IMR-90 (cell line): ENCODE results near the gene KMT2C. TPM values are rescaled to one million over a fixed set of nuclear protein-coding genes. Genes with fewer than 3 reads are reported as not detected.

Experiments used
- ATAC-seq: fragments of 200-7000 bp; cut with Tn5 transposase; 2 replicates; pipeline ENCODE4 v1.9.1; 2020; ENCODE audit warnings: low read depth, mild to moderate bottlenecking, moderate library complexity
- BruUV-seq: library from RNA; stranded (reverse); fragments of 400-500 nt; replicated peaks from 2 replicates; lab custom pipeline; 2021; lab: Mats Ljungman, UMichigan
- CTCF ChIA-PET: fragments of 300-600 bp; formaldehyde crosslinking; extraction: SDS; loops from one replicate; lab custom pipeline; 2021; ENCODE audit warnings: antibody characterized with exemption; lab: Yijun Ruan, JAX
- POLR2A ChIA-PET: fragments of 300-600 bp; sonication (Branson Sonifier 250); formaldehyde crosslinking; loops from one replicate; lab custom pipeline; 2022; ENCODE audit warnings: antibody characterized with exemption; ENCODE audit not compliant: unreplicated experiment; lab: Charles Lee
- DNase-seq: peaks from one replicate; pipeline ENCODE4 v3.0.0; 2013
- H2AFZ ChIP-seq: replicated peaks from 2 replicates; pipeline ENCODE3; 2013; ENCODE audit warnings: low read length, mild to moderate bottlenecking; ENCODE audit not compliant: poor library complexity
- H2AK5ac ChIP-seq: 2 replicates; pipeline ENCODE4 v1.6.1; 2013; ENCODE audit warnings: low read depth, low read length, inconsistent platforms
- H2AK9ac ChIP-seq: replicated peaks from 2 replicates; pipeline ENCODE3; 2013; ENCODE audit warnings: mild to moderate bottlenecking, low read depth, low read length, moderate library complexity; ENCODE audit not compliant: poor library complexity
- H2BK120ac ChIP-seq: 2 replicates; pipeline ENCODE4 v1.6.1; 2013; ENCODE audit warnings: low read depth, low read length, inconsistent platforms
- H2BK15ac ChIP-seq: 3 replicates; pipeline ENCODE4 v1.6.1; 2013; ENCODE audit warnings: low read depth, low read length, inconsistent platforms
- H2BK20ac ChIP-seq: 2 replicates; pipeline ENCODE4 v1.6.1; 2013; ENCODE audit warnings: low read depth, mild to moderate bottlenecking, inconsistent platforms, low read length, moderate library complexity
- H2BK5ac ChIP-seq: 2 replicates; pipeline ENCODE4 v1.6.1; 2013; ENCODE audit warnings: mild to moderate bottlenecking, low read depth, low read length, inconsistent platforms; ENCODE audit not compliant: poor library complexity, severe bottlenecking
- H3K14ac ChIP-seq: replicated peaks from 2 replicates; pipeline ENCODE4 v1.6.1; 2013; ENCODE audit warnings: low read depth, low read length, inconsistent platforms
- H3K18ac ChIP-seq: 2 replicates; pipeline ENCODE4 v1.6.1; 2013; ENCODE audit warnings: low read depth, low read length, control low read depth
- H3K23ac ChIP-seq: 2 replicates; pipeline ENCODE4 v1.6.1; 2013; ENCODE audit warnings: low read depth, low read length, inconsistent platforms
- H3K27ac ChIP-seq: 2 replicates; pipeline ENCODE4 v1.5.1; 2013; ENCODE audit warnings: mild to moderate bottlenecking, control low read depth, low read length; ENCODE audit not compliant: insufficient read depth
- H3K27me3 ChIP-seq: 2 replicates; pipeline ENCODE4 v1.6.1; 2013; ENCODE audit warnings: low read length; ENCODE audit not compliant: control insufficient read depth, insufficient read depth
- H3K36me3 ChIP-seq: 2 replicates; pipeline ENCODE4 v1.6.1; 2013; ENCODE audit warnings: low read length, mixed read lengths; ENCODE audit not compliant: control insufficient read depth, insufficient read depth
- H3K4ac ChIP-seq: 2 replicates; pipeline ENCODE4 v1.6.1; 2013; ENCODE audit warnings: low read depth, low read length, inconsistent platforms
- H3K4me1 ChIP-seq: 2 replicates; pipeline ENCODE4 v1.6.1; 2013; ENCODE audit warnings: low read length, mixed read lengths; ENCODE audit not compliant: control insufficient read depth, insufficient read depth
- H3K4me2 ChIP-seq: 2 replicates; pipeline ENCODE4 v1.6.1; 2013; ENCODE audit warnings: low read depth, mild to moderate bottlenecking, control low read depth, low read length, moderate library complexity
- H3K4me3 ChIP-seq: 2 replicates; pipeline ENCODE4 v1.5.1; 2013; ENCODE audit warnings: low read depth, mild to moderate bottlenecking, control low read depth, low read length, moderate library complexity; ENCODE audit not compliant: insufficient read depth
- H3K56ac ChIP-seq: 2 replicates; pipeline ENCODE4 v1.6.1; 2013; ENCODE audit warnings: low read length, inconsistent platforms; ENCODE audit not compliant: insufficient read depth; ENCODE audit errors: extremely low read depth
- H3K79me1 ChIP-seq, 2 experiments: 2 replicates each; pipeline ENCODE4 v1.6.1; 2013; ENCODE audit warnings: low read length in 2 of 2, inconsistent platforms in 1 of 2, low read depth in 1 of 2
- H3K9ac ChIP-seq: 2 replicates; pipeline ENCODE4 v1.6.1; 2013; ENCODE audit warnings: low read depth, low read length, control low read depth
- H3K9me1 ChIP-seq: 2 replicates; pipeline ENCODE4 v1.6.1; 2013; ENCODE audit warnings: low read length, inconsistent platforms; ENCODE audit not compliant: insufficient read depth
- H3K9me3 ChIP-seq: 2 replicates; pipeline ENCODE4 v1.6.1; 2013; ENCODE audit warnings: low read length; ENCODE audit not compliant: control insufficient read depth, insufficient read depth
- H4K20me1 ChIP-seq: 2 replicates; pipeline ENCODE4 v1.6.1; 2013; ENCODE audit warnings: low read length, inconsistent platforms; ENCODE audit not compliant: insufficient read depth
- H4K5ac ChIP-seq: 2 replicates; pipeline ENCODE4 v1.6.1; 2013; ENCODE audit warnings: mild to moderate bottlenecking, low read depth, low read length, control low read depth
- H4K8ac ChIP-seq, 2 experiments: 2 replicates each; pipeline ENCODE4 v1.6.1; 2013; ENCODE audit warnings: low read depth in 2 of 2, low read length in 2 of 2, control low read depth in 1 of 2, inconsistent platforms in 1 of 2
- H4K91ac ChIP-seq: 2 replicates; pipeline ENCODE4 v1.6.1; 2013; ENCODE audit warnings: low read depth, low read length, inconsistent platforms; ENCODE audit not compliant: insufficient read depth
- BHLHE40 ChIP-seq: fragments of 150-350 bp; IDR thresholded peaks from 2 replicates; pipeline ENCODE4 v1.6.1; 2016; ENCODE audit warnings: mild to moderate bottlenecking, low read depth, low read length
- CEBPB ChIP-seq: IDR thresholded peaks from 2 replicates; pipeline ENCODE4 v1.6.1; 2012; ENCODE audit warnings: low read depth, low read length, improper control_type of control experiment
- CHD1 ChIP-seq: IDR thresholded peaks from 2 replicates; pipeline ENCODE4 v1.6.1; 2012; ENCODE audit warnings: low read depth, low read length, improper control_type of control experiment
- CTCF ChIP-seq: conservative IDR thresholded peaks from 2 replicates; pipeline ENCODE4 v1.5.1; 2012; ENCODE audit warnings: mild to moderate bottlenecking, low read depth, low read length, improper control_type of control experiment
- FOS ChIP-seq: fragments of 150-350 bp; IDR thresholded peaks from 2 replicates; pipeline ENCODE4 v1.6.1; 2016; ENCODE audit warnings: low read depth, low read length
- MAFK ChIP-seq: IDR thresholded peaks from 2 replicates; pipeline ENCODE4 v1.6.1; 2012; ENCODE audit warnings: low read depth, low read length, improper control_type of control experiment
- MAZ ChIP-seq: IDR thresholded peaks from 2 replicates; pipeline ENCODE4 v1.6.1; 2012; ENCODE audit warnings: low read depth, mild to moderate bottlenecking, low read length, improper control_type of control experiment, moderate library complexity, borderline replicate concordance
- MXI1 ChIP-seq: IDR thresholded peaks from 2 replicates; pipeline ENCODE4 v1.6.1; 2012; ENCODE audit warnings: low read depth, mild to moderate bottlenecking, low read length, moderate library complexity, borderline replicate concordance
- NFE2L2 ChIP-seq: fragments of 150-350 bp; IDR thresholded peaks from 2 replicates; pipeline ENCODE4 v1.6.1; 2016; ENCODE audit warnings: low read depth, mild to moderate bottlenecking, low read length
- POLR2A ChIP-seq: IDR thresholded peaks from 2 replicates; pipeline ENCODE4 v1.6.1; 2012; ENCODE audit warnings: mild to moderate bottlenecking, low read depth, low read length
- RAD21 ChIP-seq: IDR thresholded peaks from 2 replicates; pipeline ENCODE4 v1.6.1; 2012; ENCODE audit warnings: low read length, improper control_type of control experiment
- RCOR1 ChIP-seq: IDR thresholded peaks from 2 replicates; pipeline ENCODE4 v1.6.1; 2012; ENCODE audit warnings: mild to moderate bottlenecking, low read length, improper control_type of control experiment; ENCODE audit not compliant: insufficient replicate concordance
- RFX5 ChIP-seq: IDR thresholded peaks from 2 replicates; pipeline ENCODE4 v1.8.0; 2012; ENCODE audit warnings: low read depth, mild to moderate bottlenecking, low read length, moderate library complexity
- SMC3 ChIP-seq: fragments of 150-350 bp; IDR thresholded peaks from 2 replicates; pipeline ENCODE4 v1.6.1; 2016; ENCODE audit warnings: low read depth, mild to moderate bottlenecking, antibody characterized with exemption, low read length, moderate library complexity
- USF2 ChIP-seq: fragments of 150-350 bp; IDR thresholded peaks from 2 replicates; pipeline ENCODE4 v1.6.1; 2017; ENCODE audit warnings: mild to moderate bottlenecking, antibody characterized with exemption, low read length, low read depth
- dilution Hi-C: fragments of 300-500 bp; cut with HindIII; formaldehyde crosslinking; loops from one replicate; pipeline ENCODE4 v1.14.3; 2018; ENCODE audit warnings: low sequenced_read_pairs; ENCODE audit not compliant: unreplicated experiment
- in situ Hi-C: fragments of 300-500 bp; cut with MboI; formaldehyde crosslinking; loops from 3 replicates; pipeline ENCODE4 v1.14.3; 2019; ENCODE audit warnings: low sequenced_read_pairs, inconsistent platforms, mixed read lengths
- intact Hi-C: fragments of 100-400 bp; cut with micrococcal nuclease; formaldehyde crosslinking; loops from 2 replicates; pipeline ENCODE4 v1.10.0; 2022
- polyA plus RNA-seq, 3 experiments: library from polyadenylated mRNA; depleted of rRNA; stranded (reverse); fragments of >200 nt; gene quantifications; 2 replicates each; pipeline ENCODE4 v1.2.3, GENCODE V29; 2012; ENCODE audit warnings: low replicate concordance in 1 of 3
- total RNA-seq: library from RNA; depleted of rRNA; stranded (reverse); fragments of >200 nt; gene quantifications from 2 replicates; pipeline ENCODE4 v1.2.3, GENCODE V29; 2012
- TF ChIP-seq, protein P1 (sequence below): fragments of 150-350 bp; IDR thresholded peaks from 2 replicates; pipeline ENCODE4 v1.6.1; 2016; ENCODE audit warnings: low read depth, mild to moderate bottlenecking, low read length, moderate library complexity, borderline replicate concordance

The KMT2C gene
- total and polyA plus RNA-seq, 2 of the 4 experiments (the other 2 are of a cell fraction): 8.0 to 23.3 TPM

- H4K20me1 ChIP-seq: 0 out of 2 replicates have a peak, but pooled peaks cover 7% of the 10 kb centered on the region
- intact Hi-C loops (no loop called here), in situ Hi-C loops (no loop called here), dilution Hi-C loops (no loop called here)
- H3K36me3 ChIP-seq: peaks cover 17% of the 10 kb centered on the region
- H2BK20ac ChIP-seq: no peak overlapping the region
- H2AK5ac ChIP-seq: no peak overlapping the region
- H2BK15ac ChIP-seq: no peak overlapping the region
- H2BK120ac ChIP-seq: no peak overlapping the region
- no peak overlapping the region for H3K56ac ChIP-seq
- no peaks in the 10 kb centered on the region for H3K27me3 ChIP-seq
- no peak overlapping the region for H3K23ac ChIP-seq
- H2AK9ac ChIP-seq: no peak overlapping the region
- no peaks in the 10 kb centered on the region for H3K9me3 ChIP-seq
- H3K4ac ChIP-seq: no peak overlapping the region
- no peak overlapping the region for H2AFZ ChIP-seq
- no peak overlapping the region for H2BK5ac ChIP-seq
- no peak overlapping the region for H4K5ac ChIP-seq
- no peak overlapping the region for H3K18ac ChIP-seq
- no peak overlapping the region for H3K4me3 ChIP-seq
- H3K4me1 ChIP-seq: no peaks in the 10 kb centered on the region
- BruUV-seq: no TSS peak
- TF ChIP-seq POLR2A (no peak), RFX5 (no peak), MAZ (no peak), MAFK (no peak), BHLHE40 (no peak), RCOR1 (no peak), NFE2L2 (no peak), CTCF (no peak), CEBPB (no peak), USF2 (no peak), FOS (no peak), SMC3 (no peak), CHD1 (no peak), MXI1 (no peak), RAD21 (no peak)
- TF ChIP-seq, protein P1, sequence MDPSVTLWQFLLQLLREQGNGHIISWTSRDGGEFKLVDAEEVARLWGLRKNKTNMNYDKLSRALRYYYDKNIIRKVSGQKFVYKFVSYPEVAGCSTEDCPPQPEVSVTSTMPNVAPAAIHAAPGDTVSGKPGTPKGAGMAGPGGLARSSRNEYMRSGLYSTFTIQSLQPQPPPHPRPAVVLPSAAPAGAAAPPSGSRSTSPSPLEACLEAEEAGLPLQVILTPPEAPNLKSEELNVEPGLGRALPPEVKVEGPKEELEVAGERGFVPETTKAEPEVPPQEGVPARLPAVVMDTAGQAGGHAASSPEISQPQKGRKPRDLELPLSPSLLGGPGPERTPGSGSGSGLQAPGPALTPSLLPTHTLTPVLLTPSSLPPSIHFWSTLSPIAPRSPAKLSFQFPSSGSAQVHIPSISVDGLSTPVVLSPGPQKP: no peak
- H3K9me1 ChIP-seq: peaks cover 2% of the 10 kb centered on the region; the same call in 1 of the 2 replicates
- no peak overlapping the region for H3K14ac ChIP-seq
- POLR2A ChIA-PET: no interaction called here
- no peak overlapping the region; a peak in 1 of 4 replicates for H4K8ac ChIP-seq
- H3K27ac ChIP-seq: no peak overlapping the region
- DNase-seq (no peak), ATAC-seq (no peak)
- no peak overlapping the region for H3K9ac ChIP-seq
- CTCF ChIA-PET: interaction anchor here (1.3 kb wide), 1 partner anchor 394 kb away, joined by 4 read pairs; no protein-coding TSS in a partner anchor
- H3K79me1 ChIP-seq: peaks cover 12 to 30% of the 10 kb centered on the region in 2 experiments
- H4K91ac ChIP-seq: no peak overlapping the region
- H3K4me2 ChIP-seq: no peak overlapping the region
Observed at GRCh38 chr7:152313217-152313616, 122.6 kb downstream of the KMT2C start.
